GM19193 (cell line): ENCODE measurements around the gene UBE2M.

ENCODE experiments used
- POLR2A ChIP-seq: IDR thresholded peaks from 4 replicates; pipeline ENCODE4 v1.6.1; 2011; ENCODE audit not compliant: insufficient read depth, insufficient read length; ENCODE audit errors: extremely low read depth

The UBE2M gene

DNA sequence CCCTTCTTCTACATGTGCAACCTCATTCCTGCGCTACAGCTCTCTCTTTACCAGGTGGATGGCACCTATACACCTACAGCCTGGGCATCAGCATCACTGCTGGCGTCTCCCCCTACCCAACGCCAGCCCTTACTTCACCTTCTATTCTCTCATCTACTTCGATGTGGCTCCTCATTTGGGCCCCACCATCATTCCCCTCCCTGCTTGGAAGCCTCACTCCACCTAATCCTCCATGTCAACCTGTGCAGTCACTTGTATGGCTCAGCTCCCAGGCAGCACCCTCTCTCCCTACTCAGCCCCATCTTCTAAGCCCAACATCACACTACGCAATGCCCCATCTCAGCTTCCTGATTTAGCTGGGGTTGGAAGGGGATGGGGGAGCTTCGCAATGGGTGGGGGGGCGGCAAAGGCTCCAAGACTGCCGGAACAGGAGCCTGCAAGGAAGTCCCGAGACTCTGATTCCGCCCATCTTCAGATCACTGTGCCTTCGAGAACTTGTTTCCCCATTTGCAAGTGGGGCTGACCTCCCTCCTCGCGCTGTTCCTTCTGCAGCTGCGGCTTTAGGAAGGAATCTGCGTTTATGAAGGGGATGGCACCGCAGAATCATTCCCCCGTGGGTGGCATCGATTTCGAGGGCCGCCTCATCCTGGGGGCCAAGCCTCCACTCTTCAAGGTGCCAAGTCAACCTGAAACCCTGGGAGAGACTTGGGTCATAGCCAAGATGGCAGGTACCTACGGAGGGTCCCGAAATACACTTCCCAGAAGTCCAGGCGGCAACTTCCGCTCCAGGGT is 13.8 kb upstream of the UBE2M start:
- no peak for TF ChIP-seq POLR2A

DNA sequence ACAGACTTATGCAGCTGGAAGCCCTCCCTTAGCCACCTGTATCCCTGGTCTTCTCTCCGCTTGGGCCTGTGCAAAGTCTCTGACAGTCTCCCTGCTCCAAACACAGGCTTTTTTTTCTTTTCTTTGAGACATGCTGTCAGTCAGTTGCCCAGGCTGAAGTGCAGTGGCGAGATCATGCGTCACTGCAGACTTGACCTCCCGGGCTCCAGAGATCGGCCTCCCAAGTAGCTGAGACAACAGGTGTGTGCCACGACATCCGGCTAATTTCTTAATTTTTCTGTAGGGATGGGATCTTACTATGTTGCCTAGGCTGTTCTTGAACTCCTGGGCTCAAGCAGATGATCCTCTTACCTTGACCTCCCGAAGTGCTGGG is 13.2 kb upstream of the UBE2M start:
- no peak for TF ChIP-seq POLR2A

GRCh38 chr19:58570770-58571574 is 12.6 kb upstream of the UBE2M start:
- no peak for TF ChIP-seq POLR2A

DNA sequence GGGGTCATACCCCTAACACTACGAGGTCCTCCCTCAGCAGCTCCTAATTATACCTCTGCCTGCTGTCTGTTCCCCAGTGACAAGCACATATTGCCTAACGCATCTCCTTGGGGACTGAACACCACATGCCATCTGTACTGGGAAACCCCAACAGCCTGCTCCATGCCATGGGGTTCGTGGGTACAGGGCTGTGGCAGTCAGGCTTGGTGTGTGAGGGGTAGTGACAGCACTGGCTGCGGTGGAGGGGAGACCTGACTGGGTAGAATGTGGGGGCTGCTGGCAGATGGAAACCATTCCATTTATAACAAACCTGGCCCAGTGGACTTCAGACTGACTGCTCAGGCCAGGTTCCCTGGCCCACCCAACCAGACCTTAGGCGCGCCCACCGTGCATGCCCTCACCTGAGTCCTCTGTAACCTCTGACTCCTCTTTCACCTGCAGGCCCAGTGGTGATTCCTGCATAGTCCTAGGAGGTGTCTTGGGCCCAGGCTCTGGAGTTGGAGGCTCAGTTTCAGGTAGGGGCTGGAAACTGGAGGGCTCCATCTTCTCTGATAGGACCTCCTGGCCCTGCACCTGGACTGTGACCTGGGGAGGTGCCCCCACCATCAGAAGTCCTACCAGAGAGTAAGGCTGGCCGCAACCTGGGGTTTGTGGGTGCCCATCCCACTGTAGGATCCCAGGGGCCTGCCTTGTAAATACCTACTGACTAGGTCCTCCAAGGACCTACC is 11.7 kb upstream of the UBE2M start:
- no peak for TF ChIP-seq POLR2A

- no peak for TF ChIP-seq POLR2A
Measured at GRCh38 chr19:58569191-58569942, 11.0 kb upstream of the UBE2M start.

- TF ChIP-seq POLR2A: no peak
Measured at GRCh38 chr19:58568453-58569130, 10.2 kb upstream of the UBE2M start.

- no peak for TF ChIP-seq POLR2A
Measured at GRCh38 chr19:58566989-58567388, 8.6 kb upstream of the UBE2M start.

- TF ChIP-seq POLR2A: no peak
Measured at GRCh38 chr19:58563823-58564222, 5.4 kb upstream of the UBE2M start.

DNA sequence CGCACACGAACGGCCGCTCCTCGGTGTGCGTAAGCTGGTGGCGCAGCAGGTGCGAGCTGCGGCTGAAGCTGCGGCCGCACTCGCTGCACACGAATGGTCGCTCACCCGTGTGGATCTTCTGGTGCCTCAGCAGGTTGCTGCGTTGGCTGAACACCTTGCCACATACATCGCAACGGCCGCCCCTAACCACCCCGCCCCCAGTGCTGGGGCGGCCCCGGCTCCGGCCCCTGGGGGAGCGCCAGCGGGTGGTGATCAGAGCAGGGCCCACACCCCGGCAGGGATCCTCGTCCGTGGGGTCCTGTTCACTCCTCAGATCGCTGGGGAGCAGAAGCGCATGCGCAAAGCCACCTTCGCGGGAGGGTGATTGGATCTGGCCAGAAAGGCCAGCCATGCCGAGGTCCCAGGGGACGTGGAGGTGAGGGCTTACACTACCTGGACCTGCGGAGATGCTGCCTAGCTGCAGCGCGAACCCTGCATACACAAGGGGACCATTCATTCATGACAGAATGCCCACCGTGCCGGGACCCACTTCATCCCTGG is 4.7 kb upstream of the UBE2M start:
- TF ChIP-seq POLR2A: no peak

DNA sequence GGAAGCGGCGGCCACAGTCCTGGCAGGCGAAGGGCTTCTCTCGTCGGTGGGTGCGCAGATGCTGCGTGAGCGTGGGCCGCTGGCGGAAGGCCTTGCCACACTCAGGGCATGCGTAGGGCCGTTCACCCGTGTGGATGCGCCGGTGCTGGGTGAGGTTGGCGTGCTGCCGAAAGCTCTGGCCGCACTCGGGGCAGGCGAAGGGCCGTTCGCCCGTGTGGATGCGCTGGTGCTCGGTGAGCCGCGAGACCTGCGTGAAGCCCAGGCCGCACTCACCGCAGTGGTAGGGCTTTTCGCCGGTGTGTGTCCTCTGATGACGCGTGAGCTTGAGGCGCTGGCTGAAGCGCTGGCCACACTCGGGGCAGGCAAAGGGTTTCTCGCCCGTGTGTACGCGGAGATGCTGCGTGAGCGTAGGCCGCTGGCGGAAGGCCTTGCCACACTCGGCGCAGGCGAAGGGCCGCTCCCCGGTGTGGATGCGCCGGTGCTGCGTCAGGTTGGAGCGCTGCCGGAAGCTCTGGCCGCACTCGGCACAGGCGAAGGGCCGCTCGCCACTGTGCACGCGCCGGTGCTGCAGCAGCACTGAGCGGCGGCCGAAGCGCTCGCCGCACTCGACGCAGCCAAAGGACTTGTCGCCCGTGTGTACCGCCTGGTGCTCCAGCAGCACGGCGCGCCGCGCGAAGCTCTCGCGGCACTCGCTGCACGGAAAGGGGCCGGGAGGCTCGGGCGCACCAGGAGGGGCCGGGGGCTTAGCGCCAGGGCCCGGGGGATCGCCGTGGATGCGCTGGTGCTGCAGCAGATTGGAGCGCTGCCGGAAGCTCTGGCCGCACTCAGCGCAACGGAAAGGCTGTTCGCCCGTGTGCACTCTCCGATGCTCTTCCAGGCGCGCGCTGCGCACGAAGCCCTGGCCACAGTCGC is 4.0 kb upstream of the UBE2M start:
- TF ChIP-seq POLR2A: peak; percentile 42

DNA sequence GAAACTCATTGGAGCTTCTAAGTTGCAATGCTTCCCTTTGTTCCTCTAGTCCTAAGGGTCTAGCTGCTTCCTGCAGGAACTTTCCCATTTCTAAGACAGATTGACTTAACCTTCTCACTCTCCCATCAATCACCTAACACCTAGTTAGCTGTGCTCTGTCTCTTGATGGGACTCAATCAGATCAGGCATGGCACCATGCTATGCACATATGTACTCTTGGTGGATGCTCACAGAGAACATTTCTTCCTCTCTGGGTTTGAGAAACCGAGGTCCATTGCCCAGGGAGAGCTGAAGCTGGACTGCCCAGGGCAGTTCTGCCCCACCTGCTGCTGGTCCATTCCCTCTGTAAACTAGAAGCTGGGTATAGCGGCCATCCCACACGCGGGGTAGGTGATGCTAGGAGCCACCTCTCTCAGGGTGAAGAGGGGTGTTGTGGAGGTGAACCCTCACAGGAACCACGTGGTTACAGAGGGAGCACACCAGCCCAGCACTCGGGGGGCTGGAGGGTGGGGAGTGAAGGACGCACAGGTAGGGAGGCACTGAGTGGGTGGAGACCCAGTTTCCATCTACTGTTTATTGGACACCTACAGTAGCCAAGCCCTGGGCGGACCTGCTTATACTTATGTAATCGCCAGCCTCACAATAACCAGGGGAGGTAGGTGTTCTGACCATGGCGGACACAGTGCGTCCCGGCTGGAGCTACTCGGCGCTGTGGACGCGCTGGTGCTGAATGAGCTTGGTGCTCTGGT is 3.1 kb upstream of the UBE2M start:
- TF ChIP-seq POLR2A: no peak

GRCh38 chr19:58560921-58561320 is 2.5 kb upstream of the UBE2M start:
- TF ChIP-seq POLR2A: no peak
